H1 (cell line): ENCODE measurements around the gene HS6ST3. TPM values are rescaled to one million over a fixed set of nuclear protein-coding genes. Genes with fewer than 3 reads are reported as not detected.

Experiments used
- CTCF ChIA-PET: fragments of 300-600 bp; sonication (Branson Sonifier 250); formaldehyde crosslinking; loops from one replicate; lab custom pipeline; 2021; ENCODE audit not compliant: partially characterized antibody; lab: Charles Lee
- POLR2A ChIA-PET: fragments of 300-600 bp; sonication (Branson Sonifier 250); formaldehyde crosslinking; loops from one replicate; lab custom pipeline; 2021; ENCODE audit warnings: inconsistent platforms; ENCODE audit not compliant: partially characterized antibody; lab: Charles Lee
- DNase-seq, 2 experiments: peaks; one replicate each; pipeline versions ENCODE4 v3.0.0 to v3.0.0-alpha.2; 2010 to 2022; ENCODE audit warnings: low spot score in 2 of 2, low read depth in 1 of 2, mixed read lengths in 1 of 2
- FAIRE-seq: peaks from 2 replicates; lab custom pipeline; 2011; peaks lifted over from hg19 to GRCh38; lab: Jason Lieb, UNC
- H2AFZ ChIP-seq: 2 replicates; pipeline ENCODE4 v1.8.1; 2012; ENCODE audit warnings: low read length, inconsistent platforms
- H2AK5ac ChIP-seq: 2 replicates; pipeline ENCODE4 v1.6.1; 2013; ENCODE audit warnings: low read depth, low read length
- H2BK120ac ChIP-seq: replicated peaks from 2 replicates; pipeline ENCODE3; 2013; ENCODE audit warnings: low read depth, low read length, inconsistent platforms
- H2BK12ac ChIP-seq: 2 replicates; pipeline ENCODE4 v1.6.1; 2013; ENCODE audit warnings: low read depth, low read length
- H2BK15ac ChIP-seq: 2 replicates; pipeline ENCODE4 v1.6.1; 2013; ENCODE audit warnings: low read length
- H2BK20ac ChIP-seq: 2 replicates; pipeline ENCODE4 v1.6.1; 2013; ENCODE audit warnings: low read length
- H2BK5ac ChIP-seq: 2 replicates; pipeline ENCODE4 v1.6.1; 2013; ENCODE audit warnings: low read depth, low read length
- H3K14ac ChIP-seq: 2 replicates; pipeline ENCODE4 v1.6.1; 2013; ENCODE audit warnings: inconsistent platforms; ENCODE audit not compliant: insufficient read length
- H3K18ac ChIP-seq: 2 replicates; pipeline ENCODE4 v1.6.1; 2013; ENCODE audit warnings: low read length; ENCODE audit errors: extremely low read depth
- H3K23ac ChIP-seq: 2 replicates; pipeline ENCODE4 v1.6.1; 2013; ENCODE audit warnings: inconsistent platforms; ENCODE audit not compliant: insufficient read length
- H3K23me2 ChIP-seq: 2 replicates; pipeline ENCODE4 v1.6.1; 2013; ENCODE audit warnings: low read depth, low read length
- H3K27ac ChIP-seq: 2 replicates; pipeline ENCODE4 v1.6.1; 2011; ENCODE audit warnings: low read depth, low read length, inconsistent platforms
- H3K27me3 ChIP-seq, 4 experiments: replicated peaks in 1 of 4; 1 replicate in 1 of 4; 2 replicates in 3 of 4; pipeline versions ENCODE4 v1.6.1 to v1.8.1; 2011 to 2013; ENCODE audit warnings: low read length in 3 of 4, mild to moderate bottlenecking in 3 of 4, inconsistent platforms in 2 of 4, mixed read lengths in 2 of 4, moderate library complexity in 1 of 4; ENCODE audit not compliant: control insufficient read depth in 3 of 4, insufficient read depth in 3 of 4; ENCODE audit errors: extremely low read depth in 1 of 4
- H3K36me3 ChIP-seq, 4 experiments: 2 replicates each; pipeline versions ENCODE4 v1.6.1 to v1.8.1; 2011 to 2013; ENCODE audit warnings: mild to moderate bottlenecking in 4 of 4, low read length in 3 of 4, moderate library complexity in 2 of 4, control low read depth in 1 of 4, inconsistent platforms in 1 of 4; ENCODE audit not compliant: insufficient read depth in 4 of 4, control insufficient read depth in 2 of 4
- H3K4ac ChIP-seq: replicated peaks from 2 replicates; pipeline ENCODE3; 2013; ENCODE audit warnings: low read length, low read depth, mixed read lengths, inconsistent platforms; ENCODE audit not compliant: insufficient read length
- H3K4me1 ChIP-seq, 4 experiments: replicated peaks in 1 of 4; 1 replicate in 1 of 4; 2 replicates in 3 of 4; pipeline versions ENCODE4 v1.6.1 to v1.8.1; 2011 to 2013; ENCODE audit warnings: low read length in 3 of 4, inconsistent platforms in 2 of 4, mixed read lengths in 1 of 4; ENCODE audit not compliant: insufficient read depth in 4 of 4, control insufficient read depth in 3 of 4
- H3K4me2 ChIP-seq, 2 experiments: 2 replicates each; pipeline versions ENCODE4 v1.6.1 to v1.8.1; 2011 to 2013; ENCODE audit warnings: low read depth in 2 of 2, low read length in 2 of 2, control low read depth in 1 of 2, inconsistent platforms in 1 of 2, mild to moderate bottlenecking in 1 of 2; ENCODE audit not compliant: insufficient read depth in 1 of 2
- H3K4me3 ChIP-seq, 4 experiments: fragments of 200-600, 300-600 bp in 1 of 4; sonication (generic), shearing (Covaris generic), sonication (Bioruptor Twin) in 1 of 4; 2 replicates each; pipeline versions ENCODE4 v1.5.1 to v1.8.1; 2011 to 2016; ENCODE audit warnings: low read length in 4 of 4, low read depth in 3 of 4, control low read depth in 2 of 4, inconsistent platforms in 2 of 4, mild to moderate bottlenecking in 2 of 4, mixed read lengths in 1 of 4, moderate library complexity in 1 of 4; ENCODE audit not compliant: insufficient read depth in 2 of 4; ENCODE audit errors: extremely low read depth in 1 of 4
- H3K56ac ChIP-seq: replicated peaks from 2 replicates; pipeline ENCODE3; 2013; ENCODE audit warnings: low read depth, mild to moderate bottlenecking, mixed read lengths, low read length, inconsistent platforms; ENCODE audit not compliant: insufficient read length
- H3K79me1 ChIP-seq: 2 replicates; pipeline ENCODE4 v1.6.1; 2013; ENCODE audit warnings: low read depth, low read length, control low read depth
- H3K79me2 ChIP-seq, 2 experiments: 2 replicates each; pipeline versions ENCODE4 v1.6.1 to v1.8.1; 2012 to 2013; ENCODE audit warnings: low read length in 2 of 2, mild to moderate bottlenecking in 2 of 2, inconsistent platforms in 1 of 2; ENCODE audit not compliant: insufficient read depth in 2 of 2, control insufficient read depth in 1 of 2
- H3K9ac ChIP-seq, 4 experiments: replicated peaks in 1 of 4; 1 replicate in 1 of 4; 2 replicates in 3 of 4; pipeline versions ENCODE4 v1.6.1 to v1.8.1; 2011 to 2013; ENCODE audit warnings: low read depth in 3 of 4, low read length in 3 of 4, control low read depth in 2 of 4, mild to moderate bottlenecking in 2 of 4, moderate library complexity in 2 of 4, inconsistent platforms in 1 of 4; ENCODE audit errors: extremely low read depth in 1 of 4
- H3K9me3 ChIP-seq, 2 experiments: 2 replicates each; pipeline versions ENCODE4 v1.6.1 to v1.8.1; 2012 to 2013; ENCODE audit warnings: mild to moderate bottlenecking in 2 of 2, moderate library complexity in 2 of 2, control low read depth in 1 of 2, inconsistent platforms in 1 of 2, low read depth in 1 of 2, low read length in 1 of 2, mixed read lengths in 1 of 2; ENCODE audit not compliant: insufficient read depth in 2 of 2
- H4K20me1 ChIP-seq, 2 experiments: replicated peaks in 1 of 2; 2 replicates each; pipeline versions ENCODE3 to v1.8.1; 2011 to 2013; ENCODE audit warnings: inconsistent platforms in 2 of 2, low read length in 2 of 2, mild to moderate bottlenecking in 1 of 2; ENCODE audit not compliant: insufficient read depth in 2 of 2, control insufficient read depth in 1 of 2
- H4K5ac ChIP-seq: 2 replicates; pipeline ENCODE4 v1.6.1; 2013; ENCODE audit warnings: low read length, low read depth, mixed read lengths, inconsistent platforms; ENCODE audit not compliant: insufficient read length
- H4K8ac ChIP-seq: 2 replicates; pipeline ENCODE4 v1.8.0; 2013; ENCODE audit warnings: mild to moderate bottlenecking, moderate library complexity, low read length, inconsistent platforms; ENCODE audit not compliant: insufficient read depth; ENCODE audit errors: extremely low read depth
- H4K91ac ChIP-seq: replicated peaks from 2 replicates; pipeline ENCODE3; 2013; ENCODE audit warnings: low read length, mixed read lengths, inconsistent platforms; ENCODE audit not compliant: insufficient read length
- CBX8 ChIP-seq: fragments of 300-800, 300-1000 bp; sonication (generic); IDR thresholded peaks from 2 replicates; pipeline ENCODE4 v1.7.1; 2016; ENCODE audit warnings: low read depth, low read length, borderline replicate concordance
- CHD1 ChIP-seq: IDR thresholded peaks from 2 replicates; pipeline ENCODE4 v1.6.1; 2012; ENCODE audit warnings: low read depth, low read length, improper control_type of control experiment
- CHD2 ChIP-seq: IDR thresholded peaks from 2 replicates; pipeline ENCODE4 v1.6.1; 2012; ENCODE audit warnings: low read length, improper control_type of control experiment
- GABPA ChIP-seq: IDR thresholded peaks from 2 replicates; pipeline ENCODE4 v1.6.1; 2011; ENCODE audit warnings: mild to moderate bottlenecking, low read length, moderate library complexity, borderline replicate concordance; ENCODE audit not compliant: insufficient read depth
- JUN ChIP-seq: IDR thresholded peaks from 2 replicates; pipeline ENCODE4 v1.6.1; 2011; ENCODE audit warnings: low read depth, mild to moderate bottlenecking, improper control_type of control experiment, low read length
- KDM4A ChIP-seq: IDR thresholded peaks from one replicate; pipeline ENCODE4 v1.7.1; 2012; ENCODE audit warnings: low read depth, mild to moderate bottlenecking, moderate library complexity, low read length, inconsistent platforms; ENCODE audit not compliant: severe bottlenecking
- RXRA ChIP-seq: IDR thresholded peaks from 2 replicates; pipeline ENCODE4 v1.6.1; 2011; ENCODE audit warnings: low read depth, mild to moderate bottlenecking, low read length, moderate library complexity; ENCODE audit not compliant: insufficient read depth
- SAP30 ChIP-seq: fragments of 300-600 bp; sonication (generic); IDR thresholded peaks from 2 replicates; pipeline ENCODE4 v1.7.1; 2012; ENCODE audit warnings: low read length, moderate library complexity, mild to moderate bottlenecking, inconsistent platforms; ENCODE audit not compliant: insufficient read depth, insufficient replicate concordance
- SIN3A ChIP-seq, 2 experiments: IDR thresholded peaks in 1 of 2; conservative IDR thresholded peaks in 1 of 2; 2 replicates each; pipeline ENCODE4 v1.6.1; 2011 to 2012; ENCODE audit warnings: low read length in 2 of 2, improper control_type of control experiment in 1 of 2, low read depth in 1 of 2, mild to moderate bottlenecking in 1 of 2
- TAF1 ChIP-seq: IDR thresholded peaks from 2 replicates; pipeline ENCODE4 v1.6.1; 2011; ENCODE audit warnings: mild to moderate bottlenecking, low read depth, low read length
- USF2 ChIP-seq: IDR thresholded peaks from 2 replicates; pipeline ENCODE4 v1.6.1; 2011; ENCODE audit warnings: low read length, improper control_type of control experiment
- polyA plus RNA-seq, 7 experiments: library from polyadenylated mRNA; depleted of rRNA in 3 of 7; stranded (reverse) in 5 of 7; unstranded in 2 of 7; fragments of >200 nt in 5 of 7; fragments of 200-250 nt in 2 of 7; gene quantifications; 1 replicate in 5 of 7; 2 replicates in 1 of 7; 4 replicates in 1 of 7; pipeline versions ENCODE4 v1.2.1 to v1.2.3, GENCODE V29; 2011 to 2013; ENCODE audit warnings: missing spikeins in 2 of 7, mixed read lengths in 2 of 7
- total RNA-seq: library from RNA; stranded (reverse); fragmentation: NEBNext Ultra II Directional; extraction: Animal tissue kit (Norgen Biotek cat#: 25700); gene quantifications from 2 replicates; pipeline ENCODE4 v1.2.1, GENCODE V29; 2021
- TF ChIP-seq, protein P1 (sequence below): IDR thresholded peaks from 2 replicates; pipeline ENCODE4 v1.6.1; 2012; ENCODE audit warnings: low read length, inconsistent platforms

The HS6ST3 gene
- total and polyA plus RNA-seq, 2 of the 8 experiments (the other 6 are each of a cell fraction or from before 2014, with no cell fraction given) = 0.45 to 1.2 TPM

- H2BK5ac ChIP-seq = no peak overlapping the region
- H3K4me3 ChIP-seq = no peak overlapping the region
- FAIRE-seq (no peak), DNase-seq (no peak)
- no peak overlapping the region for H3K23ac ChIP-seq
- H3K9ac ChIP-seq = no peak overlapping the region
- POLR2A ChIA-PET = no interaction called here
- H3K9me3 ChIP-seq = no peaks in the 10 kb centered on the region
- H3K56ac ChIP-seq = no peak overlapping the region
- no peaks in the 10 kb centered on the region for H3K36me3 ChIP-seq
- H3K79me2 ChIP-seq = no peaks in the 10 kb centered on the region
- H3K4me1 ChIP-seq = no peaks in the 10 kb centered on the region
- H3K27ac ChIP-seq = no peak overlapping the region
- no peak overlapping the region for H4K91ac ChIP-seq
- no peaks in the 10 kb centered on the region for H3K27me3 ChIP-seq
- H4K8ac ChIP-seq = no peak overlapping the region
- H2BK20ac ChIP-seq = no peak overlapping the region
- no peak overlapping the region for H2BK12ac ChIP-seq
- H3K18ac ChIP-seq = no peak overlapping the region
- no peak overlapping the region for H3K14ac ChIP-seq
- no peak overlapping the region for H3K4me2 ChIP-seq
- H2AK5ac ChIP-seq = no peak overlapping the region
- no peak overlapping the region for H4K5ac ChIP-seq
- H3K79me1 ChIP-seq = no peaks in the 10 kb centered on the region
- H2BK120ac ChIP-seq = no peak overlapping the region
- TF ChIP-seq, protein P1, sequence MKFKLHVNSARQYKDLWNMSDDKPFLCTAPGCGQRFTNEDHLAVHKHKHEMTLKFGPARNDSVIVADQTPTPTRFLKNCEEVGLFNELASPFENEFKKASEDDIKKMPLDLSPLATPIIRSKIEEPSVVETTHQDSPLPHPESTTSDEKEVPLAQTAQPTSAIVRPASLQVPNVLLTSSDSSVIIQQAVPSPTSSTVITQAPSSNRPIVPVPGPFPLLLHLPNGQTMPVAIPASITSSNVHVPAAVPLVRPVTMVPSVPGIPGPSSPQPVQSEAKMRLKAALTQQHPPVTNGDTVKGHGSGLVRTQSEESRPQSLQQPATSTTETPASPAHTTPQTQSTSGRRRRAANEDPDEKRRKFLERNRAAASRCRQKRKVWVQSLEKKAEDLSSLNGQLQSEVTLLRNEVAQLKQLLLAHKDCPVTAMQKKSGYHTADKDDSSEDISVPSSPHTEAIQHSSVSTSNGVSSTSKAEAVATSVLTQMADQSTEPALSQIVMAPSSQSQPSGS = no peak
- TF ChIP-seq RXRA = no peak
- no peak for TF ChIP-seq KDM4A
- TF ChIP-seq SIN3A (conservative IDR thresholded peaks at IDR 0.05 in 1 of 2, IDR thresholded peaks at IDR 0.05 in 1 of 2; ENCODE audit: low read depth in 1 of 2, low read length in 2 of 2) = no peak
- no peak for TF ChIP-seq CBX8
- no peak for TF ChIP-seq JUN
- no peak for TF ChIP-seq CHD2
- no peak for TF ChIP-seq CHD1
- no peak for TF ChIP-seq USF2
- TF ChIP-seq GABPA = no peak
- TF ChIP-seq TAF1 = no peak
- TF ChIP-seq SAP30 = no peak
- TF ChIP-seq, all 59 proteins: peak for 0
- Histone ChIP-seq H2BK15ac (no peak overlapping the region), H3K4ac (no peak overlapping the region), H4K20me1 (no peaks in the 10 kb centered on the region), H3K23me2 (no peaks in the 10 kb centered on the region), H2AFZ (no peak overlapping the region)
- CTCF ChIA-PET = no interaction called here
These were observed 547.1 kb downstream of the HS6ST3 start for GRCh38 chr13:96637039-96637438.
